Endothelial cell of umbilical vein (primary cell): ENCODE measurements around the gene IP6K1. TPM values are rescaled to one million over a fixed set of nuclear protein-coding genes. Genes with fewer than 3 reads are reported as not detected.
"Not testable (repeated sequence)": the region's sequence is repeated elsewhere in the genome, so short reads cannot be mapped to it uniquely, and the experiment has no call there.

Experiments
- BruUV-seq: library from RNA; stranded (reverse); fragments of 400-500 nt; replicated peaks from 2 replicates; lab custom pipeline; 2021; lab: Mats Ljungman, UMichigan
- CTCF ChIA-PET: fragments of 300-600, 350-600 bp; sonication (Branson Sonifier 250); formaldehyde crosslinking; loops from one replicate; lab custom pipeline; 2021; ENCODE audit warnings: antibody characterized with exemption, inconsistent platforms; lab: Charles Lee
- POLR2A ChIA-PET: fragments of 300-600, 350-600 bp; sonication (Branson Sonifier 250); formaldehyde crosslinking; loops from one replicate; lab custom pipeline; 2021; ENCODE audit warnings: antibody characterized with exemption, inconsistent platforms; lab: Charles Lee
- DNase-seq: peaks from one replicate; pipeline ENCODE4 v3.0.0-alpha.2; 2011; ENCODE audit warnings: low read depth, low spot score
- FAIRE-seq: peaks from 2 replicates; lab custom pipeline; 2011; peaks lifted over from hg19 to GRCh38; lab: Jason Lieb, UNC
- H2AFZ ChIP-seq: 2 replicates; pipeline ENCODE4 v1.6.0; 2012; ENCODE audit warnings: low read depth, low read length, control low read depth, inconsistent platforms
- H3K27ac ChIP-seq: 2 replicates; pipeline ENCODE4 v1.5.1; 2011; ENCODE audit warnings: low read depth, mild to moderate bottlenecking, control low read depth, low read length, moderate library complexity; ENCODE audit not compliant: insufficient read depth
- H3K27me3 ChIP-seq, 2 experiments: 2 replicates each; pipeline versions ENCODE4 v1.6.0 to v1.6.1; 2011; ENCODE audit warnings: low read length in 2 of 2, mixed read lengths in 1 of 2; ENCODE audit not compliant: control insufficient read depth in 2 of 2, insufficient read depth in 2 of 2
- H3K36me3 ChIP-seq, 2 experiments: 2 replicates in 1 of 2; 3 replicates in 1 of 2; pipeline ENCODE4 v1.5.1; 2011; ENCODE audit warnings: low read length in 2 of 2, mild to moderate bottlenecking in 1 of 2, moderate library complexity in 1 of 2; ENCODE audit not compliant: control insufficient read depth in 2 of 2, insufficient read depth in 2 of 2; ENCODE audit errors: extremely low read depth in 1 of 2
- H3K4me1 ChIP-seq: 3 replicates; pipeline ENCODE4 v1.5.1; 2011; ENCODE audit warnings: mild to moderate bottlenecking, low read length; ENCODE audit not compliant: control insufficient read depth, insufficient read depth; ENCODE audit errors: extremely low read depth
- H3K4me2 ChIP-seq: 2 replicates; pipeline ENCODE4 v1.6.1; 2011; ENCODE audit warnings: low read length, control low read depth, mixed read lengths; ENCODE audit not compliant: insufficient read depth
- H3K4me3 ChIP-seq, 3 experiments: fragments of 200-600 bp in 1 of 3; sonication (generic), shearing (Covaris generic) in 1 of 3; replicated peaks in 1 of 3; 2 replicates each; pipeline ENCODE4 v1.5.1; 2011 to 2016; ENCODE audit warnings: control low read depth in 3 of 3, low read length in 3 of 3, mild to moderate bottlenecking in 2 of 3, inconsistent platforms in 1 of 3, low read depth in 1 of 3, moderate library complexity in 1 of 3; ENCODE audit not compliant: insufficient read depth in 1 of 3
- H3K79me2 ChIP-seq: 2 replicates; pipeline ENCODE4 v1.6.0; 2012; ENCODE audit warnings: low read length, inconsistent platforms; ENCODE audit not compliant: control insufficient read depth, insufficient read depth
- H3K9ac ChIP-seq: replicated peaks from 2 replicates; pipeline ENCODE3; 2011; ENCODE audit warnings: low read length, control low read depth; ENCODE audit not compliant: insufficient read depth; ENCODE audit errors: extremely low read depth
- H3K9me1 ChIP-seq: replicated peaks from 3 replicates; pipeline ENCODE4 v1.6.0; 2011; ENCODE audit warnings: mild to moderate bottlenecking, low read length; ENCODE audit not compliant: control insufficient read depth, insufficient read depth; ENCODE audit errors: extremely low read depth
- H3K9me3 ChIP-seq: replicated peaks from 2 replicates; pipeline ENCODE4 v1.5.1; 2012; ENCODE audit warnings: low read length, inconsistent platforms; ENCODE audit not compliant: control insufficient read depth, insufficient read depth
- H4K20me1 ChIP-seq: replicated peaks from 2 replicates; pipeline ENCODE3; 2011; ENCODE audit warnings: mild to moderate bottlenecking, low read length; ENCODE audit not compliant: control insufficient read depth, insufficient read depth; ENCODE audit errors: extremely low read depth
- JUN ChIP-seq: IDR thresholded peaks from 2 replicates; pipeline ENCODE4 v1.6.1; 2011; ENCODE audit warnings: borderline replicate concordance, low read depth; ENCODE audit not compliant: insufficient read length, insufficient read depth
- MYC ChIP-seq: IDR thresholded peaks from one replicate; pipeline ENCODE4 v1.6.1; 2011; ENCODE audit warnings: mild to moderate bottlenecking, low read depth, low read length
- POLR2A ChIP-seq: IDR thresholded peaks from 2 replicates; pipeline ENCODE4 v1.6.1; 2012; ENCODE audit warnings: low read depth, mild to moderate bottlenecking, control low read depth, low read length
- POLR2AphosphoS5 ChIP-seq: IDR thresholded peaks from 2 replicates; pipeline ENCODE4 v1.6.1; 2012; ENCODE audit warnings: low read depth, mild to moderate bottlenecking, control low read depth, low read length, moderate library complexity; ENCODE audit not compliant: insufficient read depth
- dilution Hi-C: fragments of 300-500 bp; cut with MboI; formaldehyde crosslinking; loops from one replicate; pipeline ENCODE4 v1.15.0; 2019; ENCODE audit warnings: low sequenced_read_pairs; ENCODE audit not compliant: extremely low pct_ligation_motif_present
- intact Hi-C: fragments of 100-400 bp; cut with micrococcal nuclease; formaldehyde crosslinking; loops from one replicate; pipeline ENCODE4 v1.10.0; 2022
- polyA plus RNA-seq, 4 experiments: library from polyadenylated mRNA; depleted of rRNA in 3 of 4; stranded (reverse) in 3 of 4; unstranded in 1 of 4; fragments of >200 nt; gene quantifications; 2 replicates each; pipeline versions ENCODE4 v1.2.1 to v1.2.3, GENCODE V29; 2011 to 2012; ENCODE audit warnings: missing spikeins in 1 of 4
- total RNA-seq: library from RNA; stranded (reverse); gene quantifications from 2 replicates; pipeline ENCODE4 v1.2.3, GENCODE V29; 2021
- TF ChIP-seq, protein P1 (sequence below), 2 donors: IDR thresholded peaks; 1 replicate in 1 of 2; 2 replicates in 1 of 2; pipeline ENCODE4 v1.5.1; 2011; ENCODE audit warnings: low read length in 2 of 2, mild to moderate bottlenecking in 2 of 2, moderate library complexity in 2 of 2, control low read depth in 1 of 2, inconsistent platforms in 1 of 2, low read depth in 1 of 2; ENCODE audit not compliant: insufficient read depth in 1 of 2; ENCODE audit errors: extremely low read depth in 1 of 2

IP6K1 gene
- total and polyA plus RNA-seq, 2 donors (not counting 3 experiments of a cell fraction or from before 2014, with no cell fraction given), result 42.7 to 60.8 TPM

GRCh38 chr3:49689046-49689907 is 97.1 kb downstream of the IP6K1 start, which contains the start of the genes MST1 and RNF123:
Gene MST1, minus strand, starts transcription at chr3:49689474. Its CDS starts 783 bp downstream, at chr3:49688691.
Gene RNF123, plus strand, starts transcription at chr3:49689557. Its CDS starts 1,609 bp downstream, at chr3:49691166.
- TSS peak; percentile 91 for BruUV-seq
- Histone ChIP-seq H3K36me3 (no peaks in the 10 kb centered on the region), H3K4me2 (peak within 1 kb of the TSS; percentile 94), H3K9ac (peak within 1 kb of the TSS; percentile 85), H3K79me2 (peaks cover 8% of the 10 kb centered on the region), H3K4me3 (peak within 1 kb of the TSS; percentile 65 to 99 (median 81)), H3K27me3 (peaks cover 0 to 2% of the 10 kb centered on the region in 2 experiments), H4K20me1 (no peaks in the 10 kb centered on the region), H2AFZ (peak within 1 kb of the TSS; percentile 92), H3K9me1 (no peaks in the 10 kb centered on the region), H3K27ac (peak within 1 kb of the TSS; percentile 20), H3K4me1 (peaks cover 9% of the 10 kb centered on the region), H3K9me3 (no peaks in the 10 kb centered on the region)
- ChIA-PET POLR2A (no interaction called here), CTCF (interaction anchor here (1.0 kb wide), 1 partner anchor 150 kb away, joined by 4 read pairs; no protein-coding TSS in a partner anchor)
- no peak for TF ChIP-seq JUN
- TF ChIP-seq, protein P1, sequence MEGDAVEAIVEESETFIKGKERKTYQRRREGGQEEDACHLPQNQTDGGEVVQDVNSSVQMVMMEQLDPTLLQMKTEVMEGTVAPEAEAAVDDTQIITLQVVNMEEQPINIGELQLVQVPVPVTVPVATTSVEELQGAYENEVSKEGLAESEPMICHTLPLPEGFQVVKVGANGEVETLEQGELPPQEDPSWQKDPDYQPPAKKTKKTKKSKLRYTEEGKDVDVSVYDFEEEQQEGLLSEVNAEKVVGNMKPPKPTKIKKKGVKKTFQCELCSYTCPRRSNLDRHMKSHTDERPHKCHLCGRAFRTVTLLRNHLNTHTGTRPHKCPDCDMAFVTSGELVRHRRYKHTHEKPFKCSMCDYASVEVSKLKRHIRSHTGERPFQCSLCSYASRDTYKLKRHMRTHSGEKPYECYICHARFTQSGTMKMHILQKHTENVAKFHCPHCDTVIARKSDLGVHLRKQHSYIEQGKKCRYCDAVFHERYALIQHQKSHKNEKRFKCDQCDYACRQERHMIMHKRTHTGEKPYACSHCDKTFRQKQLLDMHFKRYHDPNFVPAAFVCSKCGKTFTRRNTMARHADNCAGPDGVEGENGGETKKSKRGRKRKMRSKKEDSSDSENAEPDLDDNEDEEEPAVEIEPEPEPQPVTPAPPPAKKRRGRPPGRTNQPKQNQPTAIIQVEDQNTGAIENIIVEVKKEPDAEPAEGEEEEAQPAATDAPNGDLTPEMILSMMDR (IDR thresholded peaks at IDR 0.05; ENCODE audit: extremely low read depth in 1 of 2, insufficient read depth in 1 of 2, low read depth in 1 of 2, low read length in 2 of 2), result peak; percentile 9 to 41
- peak; percentile 87 for TF ChIP-seq POLR2AphosphoS5
- peak; percentile 64 for TF ChIP-seq POLR2A
- TF ChIP-seq MYC, result no peak
- dilution Hi-C loops, result no loop called here
- intact Hi-C loops, result loop anchor here (1.0 kb wide), 1 partner anchor 15 kb away; the partner anchor contains the start of gene APEH
- DNase-seq, result peak; percentile 92
- FAIRE-seq, result peak; percentile 89

- H3K36me3 ChIP-seq, H3K9ac ChIP-seq, H3K27ac ChIP-seq, H3K4me1 ChIP-seq, H3K27me3 ChIP-seq, H4K20me1 ChIP-seq, BruUV-seq, H3K9me3 ChIP-seq, dilution Hi-C loops, DNase-seq, CTCF ChIA-PET, H3K79me2 ChIP-seq, FAIRE-seq, H3K9me1 ChIP-seq, POLR2A ChIA-PET: not testable (repeated sequence)
- intact Hi-C loops, result loop anchor here (1.0 kb wide), 1 partner anchor 14 kb away; the partner anchor contains the start of gene APEH
- peak overlapping the region; percentile 70 for H3K4me2 ChIP-seq
- H3K4me3 ChIP-seq, result peak overlapping the region in 1 of 3 experiments; percentile 81
- peak overlapping the region; percentile 92 for H2AFZ ChIP-seq
Observed at GRCh38 chr3:49688338-49689045, 97.8 kb downstream of the IP6K1 start.

DNA sequence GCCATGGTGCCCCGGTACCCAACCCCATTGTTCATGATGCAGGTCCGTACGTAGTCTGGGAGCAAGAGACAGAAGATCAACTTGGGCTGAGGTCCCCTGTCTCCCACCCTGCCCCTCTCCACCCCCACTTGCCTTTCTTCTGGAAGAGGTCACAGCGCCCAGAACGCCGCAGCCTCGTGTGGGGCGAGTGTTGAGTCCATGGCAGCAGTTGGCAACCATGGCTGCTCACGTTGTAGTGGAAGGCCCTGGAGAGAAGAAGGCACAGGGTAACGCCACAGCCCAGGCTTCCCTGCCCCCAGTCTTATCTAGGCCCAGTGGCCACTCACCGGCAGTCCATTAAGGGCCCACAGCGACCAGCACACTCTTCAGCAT is 98.9 kb downstream of the IP6K1 start:
- intact Hi-C loops, H3K9me3 ChIP-seq, dilution Hi-C loops, H3K27me3 ChIP-seq, H3K27ac ChIP-seq, H3K36me3 ChIP-seq, H3K4me3 ChIP-seq, CTCF ChIA-PET, FAIRE-seq, DNase-seq, BruUV-seq, H4K20me1 ChIP-seq, H3K4me2 ChIP-seq, H3K4me1 ChIP-seq, H3K9me1 ChIP-seq, H3K9ac ChIP-seq, H2AFZ ChIP-seq, H3K79me2 ChIP-seq, POLR2A ChIA-PET: not testable (repeated sequence)
